A172 (cell line): Measurements from ENCODE around the gene CAPN1. TPM values are rescaled to one million over a fixed set of nuclear protein-coding genes. Genes with fewer than 3 reads are reported as not detected.
"Not testable (repeated sequence)": the region's sequence is repeated elsewhere in the genome, so short reads cannot be mapped to it uniquely, and the experiment has no call there.

Source experiments
- DNase-seq: peaks from one replicate; pipeline ENCODE4 v3.0.0-alpha.2; 2015; ENCODE audit warnings: low spot score
- total RNA-seq: library from RNA; depleted of rRNA; stranded (reverse); fragments of >200 nt; shearing (Covaris generic); gene quantifications from 2 replicates; pipeline ENCODE4 v1.2.3, GENCODE V29; 2014

Gene CAPN1
- total RNA-seq, 1 experiment from 2014 or later: 156 TPM

DNA sequence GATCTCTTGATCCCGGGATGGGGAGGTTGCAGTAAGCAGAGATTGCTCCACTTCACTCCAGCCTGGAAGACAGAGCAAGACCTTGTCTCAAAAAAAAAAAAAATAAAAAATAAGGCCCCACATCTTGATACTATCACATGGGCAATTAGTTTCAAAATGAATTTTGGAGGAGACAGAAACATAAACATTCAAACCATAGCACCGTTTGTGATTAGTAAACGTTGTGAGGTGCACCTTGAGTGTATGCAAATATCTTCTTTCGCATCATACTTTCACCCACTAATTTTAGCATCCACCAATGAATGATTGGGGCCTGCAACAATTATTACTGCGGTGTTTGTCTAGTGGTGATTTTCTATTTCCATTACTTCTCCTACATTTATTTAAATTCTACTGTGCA lies 22.7 kb upstream of the CAPN1 start:
- DNase-seq: no peak

DNA sequence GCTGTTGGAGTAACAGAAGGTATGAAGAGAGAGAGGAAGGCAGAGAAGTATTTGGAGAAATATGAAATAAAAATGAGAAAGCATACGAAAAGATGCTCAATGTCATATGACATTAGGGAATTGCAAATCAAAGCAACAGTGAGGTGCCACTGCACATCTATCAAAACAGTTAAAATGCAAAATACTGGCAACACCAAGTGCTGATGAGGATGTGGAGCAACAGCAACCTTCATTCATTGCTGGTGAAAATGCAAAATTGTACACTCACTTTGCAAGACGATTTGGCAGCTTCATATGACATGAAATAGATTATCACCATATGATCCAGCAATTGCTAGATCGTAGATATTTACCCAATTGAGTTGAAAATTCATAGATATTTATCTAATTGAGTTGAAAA lies 21.1 kb upstream of the CAPN1 start:
- no peak for DNase-seq

DNA sequence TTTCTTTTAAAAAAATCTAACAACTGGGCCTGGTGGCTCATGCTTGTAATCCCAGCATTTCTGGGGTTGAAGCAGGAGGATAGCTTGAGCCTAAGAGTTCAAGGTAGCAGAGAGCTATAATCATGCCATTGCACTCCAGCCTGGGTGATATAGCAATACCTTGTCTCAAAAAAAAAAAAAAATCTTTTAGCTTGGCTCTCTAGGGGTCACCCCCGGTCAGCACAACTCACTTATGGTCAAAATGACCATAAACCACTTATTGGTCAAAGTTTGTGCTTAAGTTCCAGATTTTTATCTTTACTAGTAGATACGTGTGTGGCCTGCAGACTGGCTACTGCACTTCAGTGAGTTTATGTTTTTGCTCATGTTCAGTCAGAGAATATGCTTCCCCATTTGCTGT lies 18.0 kb upstream of the CAPN1 start:
- no peak for DNase-seq

DNA sequence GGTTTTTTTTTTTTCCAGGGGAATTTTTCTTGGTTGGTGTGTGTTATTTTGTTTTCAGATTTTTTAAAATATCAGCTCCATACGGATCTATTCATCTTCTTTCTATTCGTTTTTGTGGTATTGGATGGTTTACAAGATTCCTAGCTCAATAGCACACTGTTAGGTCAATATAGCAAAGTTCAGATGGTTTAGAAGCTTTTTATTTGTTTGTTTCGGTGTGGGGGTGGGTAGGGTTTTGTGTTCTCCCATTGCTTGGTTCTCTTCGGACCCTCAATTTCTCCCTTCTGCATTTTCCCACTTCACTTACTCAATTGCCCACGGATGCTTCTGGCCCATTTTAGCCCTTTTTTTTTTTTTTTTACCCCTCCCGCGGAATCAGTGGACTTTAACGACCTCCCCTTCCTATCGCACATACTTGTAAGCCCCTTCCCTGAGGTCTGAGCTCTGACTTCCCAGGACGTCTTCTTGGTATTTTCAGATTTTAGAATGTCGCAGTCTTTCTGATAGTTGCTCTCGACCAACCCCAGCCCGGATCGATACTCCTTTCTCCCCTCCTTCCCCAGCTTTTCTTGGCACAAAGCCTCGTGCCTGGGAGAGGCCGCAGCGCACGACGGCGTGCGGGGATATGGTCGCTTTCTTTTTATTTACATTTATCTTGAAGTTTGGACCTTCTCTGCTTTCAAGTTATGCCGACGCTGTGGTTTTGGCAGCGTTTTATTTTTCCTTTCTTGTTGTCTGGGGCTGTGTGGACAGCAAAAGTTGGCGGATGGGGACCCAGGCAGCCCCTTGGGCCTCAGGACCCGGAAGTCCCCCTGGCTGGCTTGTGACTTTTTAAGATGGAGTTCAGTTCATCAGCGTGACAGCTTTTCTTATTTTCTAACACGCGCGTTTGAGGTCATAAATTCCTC lies 16.1 kb upstream of the CAPN1 start:
- DNase-seq: no peak

DNA sequence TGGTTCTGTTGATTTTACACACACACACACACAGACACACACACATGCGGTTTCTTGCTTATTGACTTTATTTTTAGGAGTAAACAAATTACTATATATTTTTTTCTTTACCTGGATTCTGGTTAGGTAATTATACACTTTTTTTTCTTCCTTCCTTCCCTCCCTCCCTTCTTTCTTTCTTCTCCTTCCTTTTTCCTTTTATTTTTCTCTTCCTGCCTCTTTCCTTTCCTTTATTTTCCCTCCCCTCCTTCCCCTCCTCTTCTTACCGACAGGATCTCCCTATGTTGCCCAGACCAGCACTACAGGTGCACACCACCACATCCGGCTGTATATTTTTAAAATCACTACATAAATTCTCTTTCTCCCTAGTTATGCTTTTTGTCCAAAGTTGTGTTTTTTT lies 14.8 kb upstream of the CAPN1 start:
- no peak for DNase-seq

DNA sequence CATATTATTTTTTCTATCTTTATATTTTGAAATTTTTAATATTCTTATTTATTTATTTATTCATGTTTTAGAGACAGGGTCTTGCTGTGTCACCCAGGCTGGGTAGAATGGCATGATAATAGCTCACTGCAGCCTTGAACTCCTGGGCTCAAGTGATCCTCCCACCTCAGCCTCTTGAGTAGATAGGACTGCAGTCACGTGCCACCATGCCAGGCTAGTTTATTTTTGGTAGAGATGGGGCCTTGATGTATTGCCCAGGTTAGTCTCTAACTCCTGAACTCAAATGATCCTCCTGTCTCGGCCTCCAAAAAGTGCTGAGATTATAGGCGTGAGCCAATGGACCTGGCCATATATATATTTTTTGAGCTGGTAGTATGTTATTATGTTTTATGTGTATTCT lies 14.1 kb upstream of the CAPN1 start:
- no peak for DNase-seq

DNA sequence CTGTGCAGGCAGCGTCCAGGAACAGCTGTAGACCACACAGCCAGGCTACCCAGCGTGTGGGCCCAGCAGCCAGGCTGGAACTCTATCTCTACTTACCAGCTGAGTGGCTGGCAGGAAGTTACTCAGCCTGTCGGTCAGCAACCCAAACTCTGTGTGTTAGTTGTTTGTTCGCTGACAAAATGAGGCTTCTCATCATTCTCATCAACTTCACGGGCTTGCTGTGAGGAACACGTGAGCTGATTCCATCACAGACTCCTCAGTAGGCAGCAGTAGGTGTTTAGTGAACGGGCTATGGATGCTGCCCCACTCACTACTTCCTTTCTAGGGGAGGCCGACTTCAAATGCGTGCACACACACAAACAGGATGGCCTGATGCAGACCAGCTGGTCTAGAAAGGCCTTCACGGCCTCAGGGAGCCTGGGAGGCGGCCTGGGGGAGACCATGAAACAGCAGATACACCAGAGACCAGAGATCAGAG lies 12.5 kb upstream of the CAPN1 start:
- peak; percentile 35 for DNase-seq

DNA sequence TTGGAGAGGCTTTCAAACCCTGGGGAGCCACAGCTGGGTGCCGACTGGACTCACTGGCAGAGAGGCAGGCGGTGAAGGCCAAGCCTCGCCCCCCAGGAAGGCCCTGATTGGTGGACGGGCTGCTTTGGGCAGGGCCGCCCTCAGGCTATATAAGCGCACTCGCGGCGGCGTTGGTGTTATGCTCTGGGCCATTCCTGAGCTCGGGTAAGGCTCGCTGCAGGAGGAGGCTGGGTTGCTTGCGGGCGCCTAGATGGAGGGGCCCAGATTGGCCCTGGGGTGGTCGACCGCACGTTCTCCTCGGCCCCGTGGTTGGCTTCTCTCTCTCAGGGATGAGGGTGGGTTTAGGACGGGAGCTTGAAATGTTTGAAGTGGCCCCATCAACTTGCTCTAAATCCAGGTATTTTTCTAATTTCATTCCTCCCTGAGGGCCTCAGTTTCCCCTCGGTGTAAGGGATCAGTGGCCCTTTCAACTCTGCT lies 11.6 kb upstream of the CAPN1 start, which contains the start of gene SPDYC:
Gene SPDYC (plus strand): TSS at position 176 of the 477 bp plus-strand sequence. CDS start 1,125 bp downstream, outside the sequence.
- no peak for DNase-seq

DNA sequence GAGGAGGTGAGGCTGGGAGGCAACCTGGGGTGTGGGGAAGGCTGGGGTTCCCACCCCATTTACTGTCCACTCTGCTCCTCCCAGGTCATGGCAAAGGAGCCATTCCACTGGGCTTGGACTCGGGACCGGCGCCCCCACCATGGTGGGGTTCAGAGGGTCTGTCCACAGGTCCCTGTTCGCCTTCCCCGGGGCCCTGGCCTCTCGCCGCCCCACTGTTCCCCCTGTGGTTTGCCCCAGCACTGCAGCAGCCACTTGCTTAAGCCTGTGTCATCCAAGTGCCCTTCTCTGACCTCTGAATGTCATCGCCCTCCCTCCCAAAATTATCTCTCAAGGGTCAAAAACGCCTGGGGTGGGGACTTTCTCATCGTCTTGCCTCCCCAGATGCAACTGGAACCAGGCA lies 9.1 kb upstream of the CAPN1 start:
- no peak for DNase-seq

DNA sequence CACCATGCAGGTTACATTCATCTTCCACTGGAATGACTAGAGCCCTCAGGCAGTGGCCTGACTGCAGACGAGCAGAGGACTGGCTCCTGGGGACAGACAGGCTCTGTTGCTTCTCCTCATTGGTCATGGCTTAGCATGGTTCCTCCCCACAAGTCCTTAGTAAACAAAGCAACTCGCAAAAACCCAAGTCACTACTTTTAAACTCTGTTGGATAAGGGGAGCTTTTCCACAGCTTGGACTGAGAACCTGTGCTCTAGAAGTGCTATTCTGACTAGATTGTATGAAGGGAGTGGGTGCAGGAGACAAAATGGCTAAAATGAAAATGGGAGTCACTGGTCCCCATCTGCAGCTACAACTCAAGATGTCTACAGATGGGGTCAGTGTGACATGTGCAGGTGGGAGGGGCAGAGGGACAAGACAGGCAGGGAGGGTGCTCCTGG lies 7.1 kb upstream of the CAPN1 start:
- DNase-seq: not testable (repeated sequence)

DNA sequence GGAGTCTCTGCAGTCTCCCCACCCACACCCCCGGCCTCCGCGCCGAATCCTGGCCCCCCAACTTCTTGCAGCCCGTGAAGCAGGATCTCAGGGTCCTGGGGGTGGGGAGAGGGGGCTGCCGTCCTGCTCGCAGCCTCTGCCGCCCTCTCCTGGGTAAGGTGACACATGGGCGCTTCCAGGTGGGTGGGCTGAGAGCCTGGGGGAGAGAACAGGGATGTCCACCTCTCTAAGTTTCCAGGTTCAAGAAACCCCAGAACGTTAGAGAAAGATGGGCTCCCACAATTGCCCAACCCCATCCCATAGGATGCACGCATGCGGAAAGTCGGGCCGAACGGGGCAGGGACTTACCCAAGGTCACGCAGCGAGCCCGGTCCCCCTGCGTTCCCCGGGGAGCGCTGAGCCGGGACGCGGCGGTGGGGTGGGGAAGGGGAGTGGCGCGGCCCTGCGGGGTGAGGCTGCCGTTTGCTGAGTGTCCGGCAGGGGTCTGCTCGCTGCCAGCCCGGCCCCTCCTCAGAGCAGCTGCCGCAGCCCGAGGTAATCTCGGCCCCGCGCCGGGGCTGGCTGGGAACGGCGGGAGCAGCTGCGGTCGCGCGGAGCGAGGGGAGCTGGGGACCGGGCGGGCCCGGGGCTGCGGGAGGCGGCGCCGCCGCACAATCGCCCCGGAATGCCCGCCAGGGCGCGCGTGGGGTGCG lies 705 bp upstream of the CAPN1 start:
- peak; percentile 43 for DNase-seq

DNA sequence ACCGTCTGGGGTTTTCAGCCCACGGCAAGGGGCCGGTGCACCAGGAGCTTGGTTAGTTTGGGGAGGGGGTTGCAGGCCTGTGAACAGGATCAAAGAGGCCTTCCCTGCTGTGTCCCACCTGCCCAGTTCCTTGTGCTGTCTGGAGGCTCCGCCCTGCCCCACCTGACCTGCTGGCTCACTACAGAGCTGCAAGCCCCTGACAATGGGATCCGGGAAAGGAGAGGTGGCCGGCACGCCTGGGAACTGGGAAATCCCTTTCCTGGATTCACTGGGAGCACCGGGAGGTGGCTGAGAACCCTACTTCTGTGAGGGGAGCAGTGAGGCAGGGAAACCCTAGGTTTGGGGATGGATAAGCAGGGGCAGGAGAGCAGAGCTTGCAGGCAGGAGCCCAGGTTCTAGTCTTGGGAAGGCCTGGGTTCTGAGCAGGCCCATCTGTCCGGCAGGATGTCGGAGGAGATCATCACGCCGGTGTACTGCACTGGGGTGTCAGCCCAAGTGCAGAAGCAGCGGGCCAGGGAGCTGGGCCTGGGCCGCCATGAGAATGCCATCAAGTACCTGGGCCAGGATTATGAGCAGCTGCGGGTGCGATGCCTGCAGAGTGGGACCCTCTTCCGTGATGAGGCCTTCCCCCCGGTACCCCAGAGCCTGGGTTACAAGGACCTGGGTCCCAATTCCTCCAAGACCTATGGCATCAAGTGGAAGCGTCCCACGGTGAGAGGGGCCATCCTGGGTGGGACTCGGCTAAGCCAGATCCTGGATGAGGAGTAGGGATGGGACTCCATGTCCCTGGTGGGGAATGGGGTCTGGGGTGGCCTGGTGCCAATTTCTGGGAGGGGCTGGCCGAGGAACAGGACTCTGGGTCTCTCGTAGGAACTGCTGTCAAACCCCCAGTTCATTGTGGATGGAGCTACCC lies 786 bp downstream of the CAPN1 start:
- DNase-seq: peak; percentile 38

DNA sequence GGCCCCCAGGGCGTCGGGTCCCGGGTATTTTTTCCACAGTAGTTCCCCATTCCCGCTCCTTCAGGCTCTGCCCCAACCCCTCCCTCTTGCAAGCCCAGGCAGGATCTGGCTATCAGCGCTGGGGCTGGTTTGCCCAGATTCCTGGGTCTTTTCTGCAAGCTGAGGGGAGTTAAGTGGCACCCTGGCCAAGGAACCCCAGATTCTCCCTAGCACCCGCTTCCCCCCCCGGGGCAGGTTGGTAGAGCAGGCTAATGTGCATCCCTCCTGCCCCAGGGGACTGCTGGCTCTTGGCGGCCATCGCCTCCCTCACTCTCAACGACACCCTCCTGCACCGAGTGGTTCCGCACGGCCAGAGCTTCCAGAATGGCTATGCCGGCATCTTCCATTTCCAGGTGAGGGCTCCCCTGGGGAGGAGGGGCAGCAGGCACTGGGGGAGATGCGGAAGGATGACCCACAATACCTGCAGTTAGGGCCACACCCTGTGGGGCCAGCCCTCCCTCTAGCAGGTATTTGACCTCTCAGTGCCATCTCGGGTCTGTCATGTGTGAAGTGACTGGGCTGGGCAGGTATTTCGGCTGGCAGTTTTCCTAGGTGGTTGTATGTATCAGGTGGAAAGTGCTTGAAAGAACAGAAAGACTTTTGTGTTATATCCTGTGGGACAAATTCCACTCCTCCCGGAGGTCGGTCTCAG lies 1.6 kb downstream of the CAPN1 start:
- DNase-seq: no peak

DNA sequence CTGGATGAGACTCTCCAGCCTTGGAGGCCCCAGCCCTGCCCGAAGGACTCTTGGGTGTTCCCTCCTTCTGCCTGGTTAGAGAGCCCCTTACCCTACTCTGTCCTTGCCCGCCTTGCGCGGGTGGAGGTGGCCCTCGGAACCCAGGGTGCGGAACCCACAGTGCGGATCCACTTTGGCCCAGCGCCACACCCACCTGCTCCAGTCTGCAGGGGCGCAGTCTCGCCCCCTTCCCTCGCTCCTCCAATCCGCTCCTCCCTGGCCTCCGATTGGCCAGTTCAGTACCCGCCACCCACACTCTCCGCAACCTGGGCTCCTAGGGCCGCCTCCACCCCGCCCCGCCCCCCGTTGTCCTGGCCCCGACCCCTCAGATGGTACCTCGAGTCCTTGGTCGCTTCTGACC lies 2.4 kb downstream of the CAPN1 start:
- no peak for DNase-seq

DNA sequence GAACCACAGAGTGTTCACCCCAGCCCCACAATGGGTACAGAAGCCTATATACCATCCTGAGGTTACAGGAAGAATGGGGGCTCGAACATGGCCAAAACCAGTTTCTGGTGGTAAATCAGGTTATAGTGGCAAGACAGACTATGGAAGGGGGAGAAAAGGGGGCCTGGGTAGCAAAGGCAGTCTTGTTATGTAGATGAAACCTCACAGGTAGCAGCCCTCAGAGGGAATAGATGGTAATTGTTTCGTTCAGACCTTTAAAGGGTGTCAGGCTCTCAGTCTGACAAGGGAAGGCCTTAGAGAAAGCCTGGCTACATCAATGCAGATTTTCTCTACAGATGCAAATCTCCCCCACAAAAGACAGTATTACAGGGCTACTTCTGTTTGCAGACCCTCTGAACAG lies 3.4 kb downstream of the CAPN1 start:
- no peak for DNase-seq

DNA sequence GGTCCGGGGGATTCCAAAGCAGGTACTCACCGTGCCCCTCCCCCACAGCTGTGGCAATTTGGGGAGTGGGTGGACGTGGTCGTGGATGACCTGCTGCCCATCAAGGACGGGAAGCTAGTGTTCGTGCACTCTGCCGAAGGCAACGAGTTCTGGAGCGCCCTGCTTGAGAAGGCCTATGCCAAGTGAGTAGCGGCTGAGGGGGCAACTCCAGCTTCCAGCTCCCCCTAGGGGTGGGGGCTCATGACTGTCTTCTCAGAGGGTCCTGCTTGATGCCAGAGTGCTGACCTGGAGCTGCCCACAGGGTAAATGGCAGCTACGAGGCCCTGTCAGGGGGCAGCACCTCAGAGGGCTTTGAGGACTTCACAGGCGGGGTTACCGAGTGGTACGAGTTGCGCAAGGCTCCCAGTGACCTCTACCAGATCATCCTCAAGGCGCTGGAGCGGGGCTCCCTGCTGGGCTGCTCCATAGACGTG lies 4.2 kb downstream of the CAPN1 start:
- DNase-seq: no peak

DNA sequence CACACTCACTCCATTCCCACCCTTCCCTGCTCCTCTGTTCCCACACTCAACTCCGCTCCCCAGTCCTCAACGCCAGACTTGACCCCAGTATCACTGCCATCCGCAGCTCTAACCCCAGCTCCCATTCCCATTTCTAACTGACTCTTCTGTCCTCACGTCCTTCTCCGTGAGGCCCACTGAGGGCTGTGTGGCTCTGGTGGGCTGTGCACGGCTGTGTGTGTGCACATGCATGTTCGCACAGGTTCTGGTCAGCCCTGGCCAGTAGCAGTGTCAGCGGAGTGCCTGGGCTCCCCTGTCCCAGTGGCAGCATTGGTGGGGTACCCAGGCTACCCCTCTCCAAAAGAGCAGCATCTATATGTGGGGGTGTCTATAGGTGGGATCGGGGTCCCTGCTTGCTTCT lies 5.0 kb downstream of the CAPN1 start:
- DNase-seq: no peak

DNA sequence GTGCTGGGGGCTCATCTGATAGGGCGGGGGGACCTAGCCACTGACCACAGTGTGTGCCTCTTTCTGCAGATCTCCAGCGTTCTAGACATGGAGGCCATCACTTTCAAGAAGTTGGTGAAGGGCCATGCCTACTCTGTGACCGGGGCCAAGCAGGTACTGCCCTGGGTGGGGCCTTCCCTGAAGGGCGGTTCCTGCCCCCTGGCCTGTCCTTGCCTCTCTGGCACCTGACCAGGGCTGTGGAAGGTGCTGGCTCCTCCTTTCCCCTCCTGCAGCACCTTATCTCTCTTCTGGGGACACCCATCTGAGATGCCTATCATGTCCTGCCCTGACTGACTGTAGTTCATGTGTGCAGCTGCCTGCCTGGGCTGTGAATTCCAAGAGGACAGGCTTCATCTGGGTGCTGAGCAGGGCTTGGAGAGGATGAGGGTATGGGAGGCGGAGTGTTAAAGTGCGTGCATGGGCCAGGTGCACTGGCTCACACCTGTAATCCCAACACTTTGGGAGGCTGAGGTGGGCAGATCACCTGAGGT lies 5.5 kb downstream of the CAPN1 start:
- no peak for DNase-seq

DNA sequence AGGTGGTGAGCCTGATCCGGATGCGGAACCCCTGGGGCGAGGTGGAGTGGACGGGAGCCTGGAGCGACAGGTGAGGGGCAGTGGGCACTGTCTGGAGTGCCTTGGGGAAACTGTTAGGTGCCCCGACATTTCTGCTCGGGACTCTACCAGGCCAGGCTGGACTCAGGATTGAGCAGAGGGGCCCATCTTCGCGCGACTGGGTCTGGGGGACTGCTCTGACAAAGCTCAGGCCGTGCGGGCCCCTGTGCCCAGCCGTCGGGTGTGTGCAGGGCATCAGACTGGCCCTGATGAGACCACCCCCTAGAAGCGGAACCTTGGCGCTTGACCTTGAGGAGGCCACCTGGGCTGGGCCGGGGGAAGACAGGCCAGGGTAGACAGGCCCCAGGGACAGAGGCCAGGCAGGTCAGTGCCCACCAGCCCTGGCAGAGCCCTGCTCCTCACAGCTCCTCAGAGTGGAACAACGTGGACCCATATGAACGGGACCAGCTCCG lies 6.3 kb downstream of the CAPN1 start:
- no peak for DNase-seq

DNA sequence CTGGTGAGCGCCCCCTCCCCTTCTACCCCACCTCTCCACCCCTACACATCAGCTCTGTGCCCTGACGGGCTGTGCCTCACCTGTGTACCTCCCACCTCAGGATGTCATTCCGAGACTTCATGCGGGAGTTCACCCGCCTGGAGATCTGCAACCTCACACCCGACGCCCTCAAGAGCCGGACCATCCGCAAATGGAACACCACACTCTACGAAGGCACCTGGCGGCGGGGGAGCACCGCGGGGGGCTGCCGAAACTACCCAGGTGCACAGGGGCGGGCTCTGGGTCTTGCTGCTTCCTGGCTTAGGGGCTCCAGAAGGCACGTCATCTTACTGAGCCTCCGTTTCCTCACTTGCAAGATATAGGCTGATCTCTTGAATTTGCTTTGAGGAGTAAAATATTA lies 6.8 kb downstream of the CAPN1 start:
- DNase-seq: no peak
